BLaER1 (cell line): ENCODE data around the gene TBX19.

Experiments
- H3K27ac ChIP-seq: shearing (Covaris generic); formaldehyde crosslinking; 2 replicates; pipeline ENCODE4 v1.8.1; 2022
- H3K27me3 ChIP-seq: shearing (Covaris generic); formaldehyde crosslinking; 2 replicates; pipeline ENCODE4 v1.8.1; 2022
- H3K36me3 ChIP-seq: shearing (Covaris generic); formaldehyde crosslinking; 2 replicates; pipeline ENCODE4 v1.8.1; 2022
- H3K4me1 ChIP-seq: shearing (Covaris generic); formaldehyde crosslinking; 2 replicates; pipeline ENCODE4 v1.8.1; 2022
- H3K4me2 ChIP-seq: shearing (Covaris generic); formaldehyde crosslinking; 2 replicates; pipeline ENCODE4 v1.8.1; 2022
- H3K4me3 ChIP-seq: shearing (Covaris generic); formaldehyde crosslinking; 2 replicates; pipeline ENCODE4 v1.8.1; 2022
- H3K9ac ChIP-seq: shearing (Covaris generic); formaldehyde crosslinking; 2 replicates; pipeline ENCODE4 v1.8.1; 2022
- H3K9me3 ChIP-seq: shearing (Covaris generic); formaldehyde crosslinking; 2 replicates; pipeline ENCODE4 v1.8.1; 2022
- H4K20me1 ChIP-seq: shearing (Covaris generic); formaldehyde crosslinking; 2 replicates; pipeline ENCODE4 v1.8.1; 2022
- Cebpa-rat ChIP-seq: shearing (Covaris generic); IDR thresholded peaks from 2 replicates; pipeline ENCODE4 v1.8.1; 2022

The TBX19 gene

GRCh38 chr1:168317309-168317708 lies 36.6 kb downstream of the TBX19 start:
- no peaks in the 10 kb centered on the region for H4K20me1 ChIP-seq
- H3K36me3 ChIP-seq: peaks cover 19% of the 10 kb centered on the region
- H3K9me3 ChIP-seq: no peaks in the 10 kb centered on the region
- H3K4me1 ChIP-seq: no peaks in the 10 kb centered on the region
- H3K27ac ChIP-seq: no peak overlapping the region
- no peaks in the 10 kb centered on the region for H3K27me3 ChIP-seq
- no peak overlapping the region for H3K4me3 ChIP-seq
- no peak overlapping the region for H3K9ac ChIP-seq
- no peak overlapping the region for H3K4me2 ChIP-seq
- TF ChIP-seq Cebpa-rat: no peak

GRCh38 chr1:168319691-168320090 lies 39.0 kb downstream of the TBX19 start:
- Histone ChIP-seq H3K9ac (no peak overlapping the region), H3K36me3 (no peaks in the 10 kb centered on the region; the same call in 1 of the 2 replicates), H3K4me3 (no peak overlapping the region), H4K20me1 (no peaks in the 10 kb centered on the region), H3K27ac (no peak overlapping the region), H3K4me1 (no peaks in the 10 kb centered on the region), H3K9me3 (peaks cover under 1% of the 10 kb centered on the region; the same call in 1 of the 2 replicates), H3K27me3 (no peaks in the 10 kb centered on the region), H3K4me2 (no peak overlapping the region)
- no peak for TF ChIP-seq Cebpa-rat

- TF ChIP-seq Cebpa-rat: no peak
- H4K20me1 ChIP-seq: no peaks in the 10 kb centered on the region
Observed at GRCh38 chr1:168320149-168320548, 39.5 kb downstream of the TBX19 start.

GRCh38 chr1:168320800-168321450 lies 40.2 kb downstream of the TBX19 start:
- no peak overlapping the region for H3K4me2 ChIP-seq
- no peaks in the 10 kb centered on the region for H4K20me1 ChIP-seq
- no peaks in the 10 kb centered on the region for H3K36me3 ChIP-seq
- no peaks in the 10 kb centered on the region for H3K4me1 ChIP-seq
- no peak overlapping the region for H3K27ac ChIP-seq
- H3K9me3 ChIP-seq: peaks cover 6% of the 10 kb centered on the region
- no peak overlapping the region for H3K4me3 ChIP-seq
- no peaks in the 10 kb centered on the region for H3K27me3 ChIP-seq
- no peak for TF ChIP-seq Cebpa-rat
- H3K9ac ChIP-seq: no peak overlapping the region

More at GRCh38 chr1:168320149-168320548, 39.5 kb downstream of the TBX19 start:
- Histone ChIP-seq H3K4me1 (no peaks in the 10 kb centered on the region), H3K4me3 (no peak overlapping the region), H3K4me2 (no peak overlapping the region), H3K9me3 (peaks cover 5% of the 10 kb centered on the region), H3K36me3 (no peaks in the 10 kb centered on the region; the same call in 1 of the 2 replicates), H3K27ac (no peak overlapping the region), H3K9ac (no peak overlapping the region), H3K27me3 (no peaks in the 10 kb centered on the region)

- no peaks in the 10 kb centered on the region for H4K20me1 ChIP-seq
- H3K27ac ChIP-seq: no peak overlapping the region
- H3K4me2 ChIP-seq: no peak overlapping the region
- no peaks in the 10 kb centered on the region for H3K4me1 ChIP-seq
- peaks cover 6% of the 10 kb centered on the region for H3K9me3 ChIP-seq
- H3K9ac ChIP-seq: no peak overlapping the region
- no peaks in the 10 kb centered on the region for H3K27me3 ChIP-seq
- H3K4me3 ChIP-seq: no peak overlapping the region
- TF ChIP-seq Cebpa-rat: no peak
- H3K36me3 ChIP-seq: no peaks in the 10 kb centered on the region
Observed at GRCh38 chr1:168321945-168322344, 41.3 kb downstream of the TBX19 start.

GRCh38 chr1:168324745-168325425 lies 44.2 kb downstream of the TBX19 start:
- no peak for TF ChIP-seq Cebpa-rat
- H3K27ac ChIP-seq: no peak overlapping the region
- no peaks in the 10 kb centered on the region for H3K27me3 ChIP-seq

GRCh38 chr1:168328731-168329364 lies 48.2 kb downstream of the TBX19 start:
- no peaks in the 10 kb centered on the region for H3K36me3 ChIP-seq
- TF ChIP-seq Cebpa-rat: no peak
- H3K27ac ChIP-seq: no peak overlapping the region
- peaks cover 6% of the 10 kb centered on the region for H3K9me3 ChIP-seq
- H3K4me2 ChIP-seq: no peak overlapping the region
- H3K4me3 ChIP-seq: no peak overlapping the region
- no peak overlapping the region for H3K9ac ChIP-seq
- no peaks in the 10 kb centered on the region for H3K4me1 ChIP-seq
- no peaks in the 10 kb centered on the region for H3K27me3 ChIP-seq
- no peaks in the 10 kb centered on the region for H4K20me1 ChIP-seq

More at GRCh38 chr1:168324745-168325425, 44.2 kb downstream of the TBX19 start:
- no peaks in the 10 kb centered on the region for H3K4me1 ChIP-seq
- no peaks in the 10 kb centered on the region for H3K36me3 ChIP-seq
- no peak overlapping the region for H3K4me2 ChIP-seq
- H4K20me1 ChIP-seq: no peaks in the 10 kb centered on the region
- H3K4me3 ChIP-seq: no peak overlapping the region
- peaks cover 6% of the 10 kb centered on the region for H3K9me3 ChIP-seq
- no peak overlapping the region for H3K9ac ChIP-seq

GRCh38 chr1:168330285-168330684 lies 49.6 kb downstream of the TBX19 start:
- no peak for TF ChIP-seq Cebpa-rat
- Histone ChIP-seq H3K9me3 (no peaks in the 10 kb centered on the region), H3K36me3 (no peaks in the 10 kb centered on the region), H3K27me3 (no peaks in the 10 kb centered on the region), H3K4me3 (no peak overlapping the region), H3K27ac (no peak overlapping the region), H4K20me1 (no peaks in the 10 kb centered on the region), H3K4me1 (no peaks in the 10 kb centered on the region), H3K4me2 (no peak overlapping the region), H3K9ac (no peak overlapping the region)

GRCh38 chr1:168331569-168331968 lies 50.9 kb downstream of the TBX19 start:
- Histone ChIP-seq H3K4me2 (no peak overlapping the region), H3K36me3 (no peaks in the 10 kb centered on the region), H4K20me1 (no peaks in the 10 kb centered on the region), H3K4me1 (no peaks in the 10 kb centered on the region), H3K4me3 (no peak overlapping the region), H3K9me3 (no peaks in the 10 kb centered on the region), H3K27ac (no peak overlapping the region), H3K27me3 (no peaks in the 10 kb centered on the region), H3K9ac (no peak overlapping the region)
- no peak for TF ChIP-seq Cebpa-rat
